ENCODE measurements around the gene PAPPA. TPM values are rescaled to one million over a fixed set of nuclear protein-coding genes. Genes with fewer than 3 reads are reported as not detected.

Gene PAPPA
- polyA plus RNA-seq, 1 donor from 2014 or later = 0.41 TPM

DNA sequence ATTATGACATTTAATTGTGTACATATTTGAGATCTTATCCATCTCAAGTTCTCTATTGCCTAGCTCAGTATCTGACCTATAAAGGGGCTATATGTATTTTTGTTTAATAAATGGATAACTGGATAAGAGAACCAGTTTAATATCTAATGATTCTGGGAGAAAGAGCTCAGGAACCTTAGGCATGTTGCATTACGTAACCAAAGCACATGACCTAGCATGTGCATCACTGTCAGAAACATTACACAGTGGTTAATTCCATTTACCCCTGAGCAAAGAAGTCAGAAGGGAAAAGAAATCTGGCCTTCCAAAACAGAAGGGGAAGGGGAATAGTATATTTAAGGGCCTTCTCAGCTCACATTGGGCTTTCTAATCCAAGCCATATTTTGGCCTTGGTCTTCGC lies 12.3 kb downstream of the PAPPA start:
- Histone ChIP-seq H3K27me3 (ENCODE audit: insufficient read depth, low read depth, low read length) (peaks cover 3% of the 10 kb centered on the region), H3K27ac (ENCODE audit: low read length) (no peak overlapping the region), H3K79me2 (replicated peaks; ENCODE audit: insufficient read depth, low read length) (no peaks in the 10 kb centered on the region), H3F3A (ENCODE audit: insufficient read depth, low read length, poor library complexity, severe bottlenecking) (no peaks in the 10 kb centered on the region), H3K4me2 (ENCODE audit: low read length) (no peak overlapping the region), H2AFZ (ENCODE audit: low read depth, low read length) (no peak overlapping the region), H3K9me3 (ENCODE audit: low read length) (no peaks in the 10 kb centered on the region), H3K9me2 (ENCODE audit: insufficient read depth, low read length) (no peaks in the 10 kb centered on the region), H4K20me1 (ENCODE audit: insufficient read depth) (no peaks in the 10 kb centered on the region), H3K9ac (ENCODE audit: low read length) (no peak overlapping the region), H3K36me3 (ENCODE audit: insufficient read depth, low read length) (no peaks in the 10 kb centered on the region), H3K4me3 (ENCODE audit: low read length) (no peak overlapping the region)
- TF ChIP-seq RAD21 (conservative IDR thresholded peaks at IDR 0.05) (no peak), EZH2 (IDR thresholded peaks at IDR 0.05; ENCODE audit: borderline replicate concordance, insufficient read depth, low read length, poor library complexity, severe bottlenecking) (no peak), MXI1 (conservative IDR thresholded peaks at IDR 0.05; ENCODE audit: poor library complexity, severe bottlenecking) (no peak), SMC3 (conservative IDR thresholded peaks at IDR 0.05; ENCODE audit: poor library complexity) (no peak), CTCF (IDR thresholded peaks at IDR 0.05; ENCODE audit: poor library complexity, severe bottlenecking) (no peak), POLR2AphosphoS5 (IDR thresholded peaks at IDR 0.05) (no peak), EP300 (conservative IDR thresholded peaks at IDR 0.05; ENCODE audit: poor library complexity, severe bottlenecking) (no peak), TAF1 (IDR thresholded peaks at IDR 0.05; ENCODE audit: low read depth) (no peak)
- TF ChIP-seq, protein P1, sequence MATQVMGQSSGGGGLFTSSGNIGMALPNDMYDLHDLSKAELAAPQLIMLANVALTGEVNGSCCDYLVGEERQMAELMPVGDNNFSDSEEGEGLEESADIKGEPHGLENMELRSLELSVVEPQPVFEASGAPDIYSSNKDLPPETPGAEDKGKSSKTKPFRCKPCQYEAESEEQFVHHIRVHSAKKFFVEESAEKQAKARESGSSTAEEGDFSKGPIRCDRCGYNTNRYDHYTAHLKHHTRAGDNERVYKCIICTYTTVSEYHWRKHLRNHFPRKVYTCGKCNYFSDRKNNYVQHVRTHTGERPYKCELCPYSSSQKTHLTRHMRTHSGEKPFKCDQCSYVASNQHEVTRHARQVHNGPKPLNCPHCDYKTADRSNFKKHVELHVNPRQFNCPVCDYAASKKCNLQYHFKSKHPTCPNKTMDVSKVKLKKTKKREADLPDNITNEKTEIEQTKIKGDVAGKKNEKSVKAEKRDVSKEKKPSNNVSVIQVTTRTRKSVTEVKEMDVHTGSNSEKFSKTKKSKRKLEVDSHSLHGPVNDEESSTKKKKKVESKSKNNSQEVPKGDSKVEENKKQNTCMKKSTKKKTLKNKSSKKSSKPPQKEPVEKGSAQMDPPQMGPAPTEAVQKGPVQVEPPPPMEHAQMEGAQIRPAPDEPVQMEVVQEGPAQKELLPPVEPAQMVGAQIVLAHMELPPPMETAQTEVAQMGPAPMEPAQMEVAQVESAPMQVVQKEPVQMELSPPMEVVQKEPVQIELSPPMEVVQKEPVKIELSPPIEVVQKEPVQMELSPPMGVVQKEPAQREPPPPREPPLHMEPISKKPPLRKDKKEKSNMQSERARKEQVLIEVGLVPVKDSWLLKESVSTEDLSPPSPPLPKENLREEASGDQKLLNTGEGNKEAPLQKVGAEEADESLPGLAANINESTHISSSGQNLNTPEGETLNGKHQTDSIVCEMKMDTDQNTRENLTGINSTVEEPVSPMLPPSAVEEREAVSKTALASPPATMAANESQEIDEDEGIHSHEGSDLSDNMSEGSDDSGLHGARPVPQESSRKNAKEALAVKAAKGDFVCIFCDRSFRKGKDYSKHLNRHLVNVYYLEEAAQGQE (IDR thresholded peaks at IDR 0.05; ENCODE audit: borderline replicate concordance) = no peak

DNA sequence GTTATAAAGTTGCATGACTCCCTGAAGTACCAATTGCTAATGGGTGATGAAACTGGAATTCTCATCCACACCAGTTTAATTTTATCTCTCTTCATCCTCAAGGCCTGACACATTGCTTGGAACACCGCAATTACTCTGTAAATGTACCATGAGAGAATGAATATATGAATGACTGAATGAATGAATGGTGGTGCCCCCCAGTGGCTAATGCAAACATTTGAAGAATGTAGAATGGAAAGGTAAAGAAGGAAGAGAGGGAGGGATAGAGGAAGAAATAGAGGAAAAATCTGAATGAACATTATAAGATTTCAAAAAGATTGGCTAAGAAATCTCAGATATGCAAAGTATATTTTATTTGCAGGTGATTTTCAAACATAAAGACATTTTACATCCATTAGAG lies 13.1 kb downstream of the PAPPA start:
- Histone ChIP-seq H3K4me3 (ENCODE audit: low read length) (no peak overlapping the region), H2AFZ (ENCODE audit: low read depth, low read length) (no peak overlapping the region), H3K79me2 (replicated peaks; ENCODE audit: insufficient read depth, low read length) (no peaks in the 10 kb centered on the region), H3K9me2 (ENCODE audit: insufficient read depth, low read length) (no peaks in the 10 kb centered on the region), H3K9ac (ENCODE audit: low read length) (no peak overlapping the region), H3F3A (ENCODE audit: insufficient read depth, low read length, poor library complexity, severe bottlenecking) (no peaks in the 10 kb centered on the region), H3K36me3 (ENCODE audit: insufficient read depth, low read length) (no peaks in the 10 kb centered on the region), H3K27me3 (ENCODE audit: insufficient read depth, low read depth, low read length) (no peaks in the 10 kb centered on the region), H4K20me1 (ENCODE audit: insufficient read depth) (no peaks in the 10 kb centered on the region), H3K9me3 (ENCODE audit: low read length) (no peaks in the 10 kb centered on the region), H3K4me2 (ENCODE audit: low read length) (no peak overlapping the region), H3K27ac (ENCODE audit: low read length) (no peak overlapping the region)
- TF ChIP-seq MXI1 (conservative IDR thresholded peaks at IDR 0.05; ENCODE audit: poor library complexity, severe bottlenecking) (no peak), POLR2AphosphoS5 (IDR thresholded peaks at IDR 0.05) (no peak), EZH2 (IDR thresholded peaks at IDR 0.05; ENCODE audit: borderline replicate concordance, insufficient read depth, low read length, poor library complexity, severe bottlenecking) (no peak), CTCF (IDR thresholded peaks at IDR 0.05; ENCODE audit: poor library complexity, severe bottlenecking) (no peak), RAD21 (conservative IDR thresholded peaks at IDR 0.05) (no peak), TAF1 (IDR thresholded peaks at IDR 0.05; ENCODE audit: low read depth) (no peak), SMC3 (conservative IDR thresholded peaks at IDR 0.05; ENCODE audit: poor library complexity) (no peak), EP300 (conservative IDR thresholded peaks at IDR 0.05; ENCODE audit: poor library complexity, severe bottlenecking) (no peak)
- TF ChIP-seq, protein P1 (IDR thresholded peaks at IDR 0.05; ENCODE audit: borderline replicate concordance) = no peak
